A549 (cell line): ENCODE measurements around the gene SMG5. TPM values are rescaled to one million over a fixed set of nuclear protein-coding genes. Genes with fewer than 3 reads are reported as not detected.

ENCODE experiments used
- ATAC-seq, 2 experiments: fragments of 200-7000 bp in 1 of 2; fragments of >200 bp in 1 of 2; cut with Nextera tagmentation in 1 of 2; cut with Tn5 transposase in 1 of 2; 3 replicates each; pipeline versions ENCODE4 v1.8.0 to v1.9.1; 2018 to 2020; ENCODE audit warnings: mild to moderate bottlenecking in 1 of 2, moderate library complexity in 1 of 2
- CTCF ChIA-PET: fragments of 300-600 bp; sonication (Branson Sonifier 250); formaldehyde crosslinking; extraction: SDS; loops from one replicate; lab custom pipeline; 2021; ENCODE audit warnings: antibody characterized with exemption, inconsistent platforms; lab: Yijun Ruan, JAX
- POLR2A ChIA-PET: fragments of 350-600 bp; formaldehyde crosslinking; extraction: SDS; loops from one replicate; lab custom pipeline; 2021; ENCODE audit warnings: antibody characterized with exemption, inconsistent platforms; lab: Yijun Ruan, JAX
- DNase-seq, 2 experiments: peaks; one replicate each; pipeline versions ENCODE4 v3.0.0 to v3.0.0-alpha.2; 2011 to 2016; ENCODE audit warnings: low read depth in 1 of 2, low spot score in 1 of 2
- FAIRE-seq: peaks from 2 replicates; lab custom pipeline; 2011; peaks lifted over from hg19 to GRCh38; lab: Jason Lieb, UNC
- H3K27ac ChIP-seq, 2 experiments: fragments of >200 bp; sonication (Bioruptor Twin); formaldehyde crosslinking; 3 replicates each; pipeline ENCODE4 v1.5.1; 2016 to 2017
- H3K4me1 ChIP-seq: fragments of >200 bp; sonication (Bioruptor Twin); formaldehyde crosslinking; 3 replicates; pipeline ENCODE4 v1.6.1; 2016
- H3K4me2 ChIP-seq: fragments of >200 bp; sonication (Bioruptor Twin); formaldehyde crosslinking; 3 replicates; pipeline ENCODE4 v1.6.1; 2016
- H3K4me3 ChIP-seq: fragments of >200 bp; sonication (Bioruptor Twin); formaldehyde crosslinking; 3 replicates; pipeline ENCODE4 v1.5.1; 2016
- H3K9me3 ChIP-seq: fragments of >200 bp; sonication (Bioruptor Twin); formaldehyde crosslinking; 3 replicates; pipeline ENCODE4 v1.6.1; 2016
- BCL3 ChIP-seq: fragments of >200 bp; sonication (Bioruptor Twin); formaldehyde crosslinking; IDR thresholded peaks from 3 replicates; pipeline ENCODE4 v1.6.1; 2016
- CTCF ChIP-seq: fragments of >200 bp; sonication (Bioruptor Twin); formaldehyde crosslinking; IDR thresholded peaks from 3 replicates; pipeline ENCODE4 v1.5.1; 2016
- EHF ChIP-seq: fragments of 250-450 bp; sonication (Bioruptor Pico); IDR thresholded peaks from 2 replicates; pipeline ENCODE4 v1.5.0; 2020; ENCODE audit warnings: mild to moderate bottlenecking
- ELK1 ChIP-seq: fragments of 150-350 bp; IDR thresholded peaks from 2 replicates; pipeline ENCODE4 v1.6.1; 2014; ENCODE audit warnings: low read depth, mild to moderate bottlenecking, low read length
- FOSL2 ChIP-seq, 2 experiments: fragments of 450-650 bp in 1 of 2; fragments of >200 bp in 1 of 2; sonication (Bioruptor Twin) in 1 of 2; formaldehyde crosslinking; IDR thresholded peaks; 2 replicates each; pipeline versions ENCODE4 v1.5.0 to v1.6.1; 2016 to 2020; ENCODE audit warnings: mild to moderate bottlenecking in 1 of 2, moderate library complexity in 1 of 2
- FOXS1 ChIP-seq: fragments of 250-450 bp; sonication (Bioruptor Pico); IDR thresholded peaks from 2 replicates; pipeline ENCODE4 v1.5.0; 2020; ENCODE audit warnings: mild to moderate bottlenecking, moderate library complexity
- GATA3 ChIP-seq: IDR thresholded peaks from 2 replicates; pipeline ENCODE4 v1.6.1; 2012; ENCODE audit warnings: borderline replicate concordance
- HES2 ChIP-seq: fragments of >200 bp; sonication (Bioruptor Twin); formaldehyde crosslinking; IDR thresholded peaks from 2 replicates; pipeline ENCODE4 v1.6.1; 2016
- HOXA7 ChIP-seq: fragments of 250-450 bp; sonication (Bioruptor Pico); IDR thresholded peaks from 2 replicates; pipeline ENCODE4 v1.5.0; 2020; ENCODE audit warnings: mild to moderate bottlenecking, moderate library complexity
- HOXB13 ChIP-seq: fragments of 250-450 bp; sonication (Bioruptor Pico); IDR thresholded peaks from 2 replicates; pipeline ENCODE4 v1.5.0; 2020; ENCODE audit warnings: low read depth, mild to moderate bottlenecking, moderate library complexity
- KDM5A ChIP-seq: fragments of 200-600 bp; sonication (generic); IDR thresholded peaks from 2 replicates; pipeline ENCODE4 v1.6.1; 2016; ENCODE audit warnings: antibody characterized with exemption, mild to moderate bottlenecking
- PBX3 ChIP-seq: IDR thresholded peaks from 2 replicates; pipeline ENCODE4 v1.6.1; 2012
- RFX5 ChIP-seq: fragments of 450-650 bp; IDR thresholded peaks from 2 replicates; pipeline ENCODE4 v1.7.1; 2014; ENCODE audit warnings: antibody characterized with exemption, mild to moderate bottlenecking, moderate library complexity
- USF2 ChIP-seq: fragments of 450-650 bp; IDR thresholded peaks from 2 replicates; pipeline ENCODE4 v1.6.1; 2014; ENCODE audit warnings: antibody characterized with exemption
- ZC3H11A ChIP-seq: fragments of 450-650 bp; IDR thresholded peaks from 2 replicates; pipeline ENCODE4 v1.6.1; 2014; ENCODE audit warnings: antibody characterized with exemption, mild to moderate bottlenecking
- ZNF302 ChIP-seq: fragments of 250-450 bp; sonication (Bioruptor Pico); IDR thresholded peaks from 2 replicates; pipeline ENCODE4 v1.9.0; 2021; ENCODE audit warnings: inconsistent platforms, mild to moderate bottlenecking, moderate library complexity
- WGBS: methylation state at CpG from one replicate; pipeline ENCODE4 v1.1.6; 2017; ENCODE audit errors: missing lambda C conversion rate; 5-methylcytosine and 5-hydroxymethylcytosine counted together
- polyA plus RNA-seq, 4 experiments: library from polyadenylated mRNA; depleted of rRNA in 3 of 4; stranded (reverse); fragments of >200 nt; fragmentation: RNase III in 1 of 4; extraction: RNeasy Plus Mini Kit Qiagen cat#74134 plus additional on column Dnase treatment in 1 of 4; gene quantifications; 2 replicates in 3 of 4; 3 replicates in 1 of 4; pipeline ENCODE4 v1.2.3, GENCODE V29; 2011 to 2017

The SMG5 gene
- polyA plus RNA-seq, 2 of the 4 experiments (the other 2 are of a cell fraction), result 25.6 to 48.7 TPM

- DNase-seq (no peak), FAIRE-seq (no peak), ATAC-seq (no peak)
- TF ChIP-seq KDM5A (no peak), EHF (CRISPR knock-in tag) (no peak), ZNF302 (CRISPR knock-in tag) (no peak), CTCF (0 out of 3 replicates have a peak, but pooled peaks have one; percentile 4)
- POLR2A ChIA-PET, result interaction anchor here (1.1 to 1.2 kb wide), 2 partner anchors 12 to 31 kb away, joined by 7 to 13 read pairs; partner anchors contain the start of genes PMF1 and SLC25A44
- Histone ChIP-seq H3K4me2 (no peak overlapping the region), H3K4me1 (peaks cover 14% of the 10 kb centered on the region), H3K9me3 (no peaks in the 10 kb centered on the region), H3K27ac (peak overlapping the region in 1 of 2 experiments; percentile 63; a peak in 2 of 6 replicates), H3K4me3 (no peak overlapping the region)
- CTCF ChIA-PET, result interaction anchor here (0.7 to 25.3 kb wide), 43 partner anchors 10 to 357 kb away, joined by 3 to 639 read pairs (median 5); partner anchors contain the start of genes BGLAP, MEX3A, PAQR6 and PMF1
- WGBS, result 4% methylated on average over 2 of the region's 2 CpGs
These were observed 57.0 kb downstream of the SMG5 start for GRCh38 chr1:156225677-156226014.

DNA sequence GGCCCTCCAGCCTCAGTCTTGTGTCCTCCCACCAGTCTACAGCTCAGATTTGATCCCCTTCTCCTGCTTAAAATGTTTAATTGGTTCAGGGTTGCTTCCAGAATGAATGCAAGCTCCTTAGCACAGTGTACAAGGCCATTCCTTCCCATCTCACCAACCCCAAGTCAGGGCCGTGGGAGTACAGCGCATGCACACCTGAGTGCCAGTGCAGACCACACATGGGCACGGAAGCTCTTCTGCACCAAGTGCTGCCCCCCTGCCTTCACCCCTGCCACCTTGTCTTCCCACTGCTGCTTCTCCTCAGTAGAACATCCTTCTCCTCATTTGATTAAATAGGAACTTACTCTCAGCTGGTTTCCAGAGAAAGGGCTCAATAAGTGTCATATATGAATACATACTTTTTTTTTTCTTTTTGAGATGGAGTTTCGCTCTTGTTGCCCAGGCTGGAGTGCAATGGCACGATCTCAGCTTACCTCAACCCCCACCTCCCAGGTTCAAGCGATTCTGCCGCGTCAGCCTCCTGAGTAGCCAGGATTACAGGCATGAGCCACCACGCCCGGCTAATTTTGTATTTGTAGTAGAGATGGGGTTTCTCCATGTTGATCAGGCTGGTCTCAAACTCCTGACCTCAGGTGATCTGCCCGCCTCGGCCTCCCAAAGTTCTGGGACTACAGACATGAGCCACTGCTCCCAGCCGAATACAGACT lies 60.5 kb downstream of the SMG5 start:
- CTCF ChIA-PET, result interaction anchor here (0.6 to 25.3 kb wide), 6 partner anchors 11 to 128 kb away, joined by 3 to 639 read pairs (median 3); partner anchors contain the start of gene SEMA4A
- H3K4me1 ChIP-seq, result peaks cover 14% of the 10 kb centered on the region
- no peak for FAIRE-seq
- no peaks in the 10 kb centered on the region for H3K9me3 ChIP-seq
- WGBS, result 95% methylated on average over 12 of the region's 13 CpGs
- POLR2A ChIA-PET, result no interaction called here
- no peak for ATAC-seq
- H3K4me2 ChIP-seq, result no peak overlapping the region
- TF ChIP-seq HOXA7 (CRISPR knock-in tag), result no peak
- no peak for TF ChIP-seq ELK1
- no peak for TF ChIP-seq GATA3
- no peak for TF ChIP-seq RFX5
- no peak for TF ChIP-seq BCL3
- no peak for TF ChIP-seq HOXB13
- no peak for TF ChIP-seq FOXS1 (CRISPR knock-in tag)
- no peak for TF ChIP-seq USF2
- TF ChIP-seq HES2, result no peak
- TF ChIP-seq FOSL2 (IDR thresholded peaks at IDR 0.05), result no peak
- no peak for TF ChIP-seq FOSL2 (CRISPR knock-in tag; IDR thresholded peaks at IDR 0.05)
- TF ChIP-seq PBX3, result no peak
- TF ChIP-seq ZC3H11A, result no peak
- H3K27ac ChIP-seq, result no peak overlapping the region
- no peak overlapping the region for H3K4me3 ChIP-seq
- no peak for DNase-seq
